H1 (cell line): ENCODE results near the gene ADGRL2.

Experiments
- EGR1 ChIP-seq: IDR thresholded peaks from 2 replicates; pipeline ENCODE4 v1.6.1; 2011; ENCODE audit warnings: low read depth, low read length, borderline replicate concordance
- EZH2 ChIP-seq: fragments of 200-600 bp; sonication (generic); IDR thresholded peaks from 2 replicates; pipeline ENCODE4 v1.7.1; 2012; ENCODE audit warnings: low read depth, mild to moderate bottlenecking, moderate library complexity, low read length, inconsistent platforms; ENCODE audit not compliant: severe bottlenecking
- GTF2F1 ChIP-seq: IDR thresholded peaks from 2 replicates; pipeline ENCODE4 v1.6.1; 2012; ENCODE audit warnings: low read depth, low read length, improper control_type of control experiment, borderline replicate concordance
- SIN3A ChIP-seq, 2 experiments: IDR thresholded peaks in 1 of 2; conservative IDR thresholded peaks in 1 of 2; 2 replicates each; pipeline ENCODE4 v1.6.1; 2011 to 2012; ENCODE audit warnings: low read length in 2 of 2, improper control_type of control experiment in 1 of 2, low read depth in 1 of 2, mild to moderate bottlenecking in 1 of 2
- TF ChIP-seq, protein P1 (sequence below), 3 experiments: IDR thresholded peaks; 1 replicate in 2 of 3; 2 replicates in 1 of 3; pipeline versions ENCODE4 v1.5.1 to v1.6.1; 2011; ENCODE audit warnings: low read length in 3 of 3, mild to moderate bottlenecking in 3 of 3, inconsistent platforms in 2 of 3, low read depth in 1 of 3, moderate library complexity in 1 of 3; ENCODE audit not compliant: insufficient read depth in 1 of 3; ENCODE audit errors: control extremely low read depth in 1 of 3

GRCh38 chr1:81811757-81812371 lies 11.1 kb downstream of the ADGRL2 start:
- TF ChIP-seq GTF2F1 (no peak), SIN3A (conservative IDR thresholded peaks at IDR 0.05 in 1 of 2, IDR thresholded peaks at IDR 0.05 in 1 of 2; ENCODE audit: low read depth in 1 of 2, low read length in 2 of 2) (no peak), EGR1 (no peak), EZH2 (no peak)
- TF ChIP-seq, protein P1, sequence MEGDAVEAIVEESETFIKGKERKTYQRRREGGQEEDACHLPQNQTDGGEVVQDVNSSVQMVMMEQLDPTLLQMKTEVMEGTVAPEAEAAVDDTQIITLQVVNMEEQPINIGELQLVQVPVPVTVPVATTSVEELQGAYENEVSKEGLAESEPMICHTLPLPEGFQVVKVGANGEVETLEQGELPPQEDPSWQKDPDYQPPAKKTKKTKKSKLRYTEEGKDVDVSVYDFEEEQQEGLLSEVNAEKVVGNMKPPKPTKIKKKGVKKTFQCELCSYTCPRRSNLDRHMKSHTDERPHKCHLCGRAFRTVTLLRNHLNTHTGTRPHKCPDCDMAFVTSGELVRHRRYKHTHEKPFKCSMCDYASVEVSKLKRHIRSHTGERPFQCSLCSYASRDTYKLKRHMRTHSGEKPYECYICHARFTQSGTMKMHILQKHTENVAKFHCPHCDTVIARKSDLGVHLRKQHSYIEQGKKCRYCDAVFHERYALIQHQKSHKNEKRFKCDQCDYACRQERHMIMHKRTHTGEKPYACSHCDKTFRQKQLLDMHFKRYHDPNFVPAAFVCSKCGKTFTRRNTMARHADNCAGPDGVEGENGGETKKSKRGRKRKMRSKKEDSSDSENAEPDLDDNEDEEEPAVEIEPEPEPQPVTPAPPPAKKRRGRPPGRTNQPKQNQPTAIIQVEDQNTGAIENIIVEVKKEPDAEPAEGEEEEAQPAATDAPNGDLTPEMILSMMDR (IDR thresholded peaks at IDR 0.05; ENCODE audit: control extremely low read depth in 1 of 3, insufficient read depth in 1 of 3, low read depth in 1 of 3, low read length in 3 of 3) = no peak
